ENCODE results near the gene CES3. TPM values are rescaled to one million over a fixed set of nuclear protein-coding genes. Genes with fewer than 3 reads are reported as not detected.

The CES3 gene
- polyA plus RNA-seq, 1 donor from 2014 or later = 1.8 TPM

- Histone ChIP-seq H3K9me3 (ENCODE audit: low read length) (no peaks in the 10 kb centered on the region), H3F3A (ENCODE audit: insufficient read depth, low read length, poor library complexity, severe bottlenecking) (no peaks in the 10 kb centered on the region), H3K4me2 (ENCODE audit: low read length) (no peak overlapping the region), H2AFZ (ENCODE audit: low read depth, low read length) (no peak overlapping the region), H3K9ac (ENCODE audit: low read length) (no peak overlapping the region), H4K20me1 (ENCODE audit: insufficient read depth) (no peaks in the 10 kb centered on the region), H3K27ac (ENCODE audit: low read length) (no peak overlapping the region), H3K27me3 (ENCODE audit: insufficient read depth, low read depth, low read length) (peaks cover 36% of the 10 kb centered on the region), H3K36me3 (ENCODE audit: insufficient read depth, low read length) (no peaks in the 10 kb centered on the region), H3K4me3 (ENCODE audit: low read length) (no peak overlapping the region), H3K9me2 (ENCODE audit: insufficient read depth, low read length) (no peaks in the 10 kb centered on the region), H3K79me2 (replicated peaks; ENCODE audit: insufficient read depth, low read length) (no peaks in the 10 kb centered on the region)
- TF ChIP-seq SMC3 (conservative IDR thresholded peaks at IDR 0.05; ENCODE audit: poor library complexity) (no peak), EP300 (conservative IDR thresholded peaks at IDR 0.05; ENCODE audit: poor library complexity, severe bottlenecking) (no peak), EZH2 (IDR thresholded peaks at IDR 0.05; ENCODE audit: borderline replicate concordance, insufficient read depth, low read length, poor library complexity, severe bottlenecking) (no peak), TAF1 (IDR thresholded peaks at IDR 0.05; ENCODE audit: low read depth) (no peak), MXI1 (conservative IDR thresholded peaks at IDR 0.05; ENCODE audit: poor library complexity, severe bottlenecking) (no peak), POLR2AphosphoS5 (IDR thresholded peaks at IDR 0.05) (no peak), RAD21 (conservative IDR thresholded peaks at IDR 0.05) (no peak), CTCF (IDR thresholded peaks at IDR 0.05; ENCODE audit: poor library complexity, severe bottlenecking) (no peak), REST (IDR thresholded peaks at IDR 0.05; ENCODE audit: borderline replicate concordance) (no peak)
These were observed 10.6 kb upstream of the CES3 start for GRCh38 chr16:66950437-66950836.

- H3K9me3 ChIP-seq (ENCODE audit: low read length) = no peaks in the 10 kb centered on the region
- no peak overlapping the region for H2AFZ ChIP-seq (ENCODE audit: low read depth, low read length)
- no peaks in the 10 kb centered on the region for H3F3A ChIP-seq (ENCODE audit: insufficient read depth, low read length, poor library complexity, severe bottlenecking)
- H3K4me2 ChIP-seq (ENCODE audit: low read length) = no peak overlapping the region
- H3K9ac ChIP-seq (ENCODE audit: low read length) = no peak overlapping the region
- H3K79me2 ChIP-seq (replicated peaks; ENCODE audit: insufficient read depth, low read length) = no peaks in the 10 kb centered on the region
- H3K4me3 ChIP-seq (ENCODE audit: low read length) = no peak overlapping the region
- H3K27ac ChIP-seq (ENCODE audit: low read length) = no peak overlapping the region
- H3K36me3 ChIP-seq (ENCODE audit: insufficient read depth, low read length) = no peaks in the 10 kb centered on the region
- no peaks in the 10 kb centered on the region for H3K9me2 ChIP-seq (ENCODE audit: insufficient read depth, low read length)
- TF ChIP-seq POLR2AphosphoS5 (IDR thresholded peaks at IDR 0.05) (no peak), SMC3 (conservative IDR thresholded peaks at IDR 0.05; ENCODE audit: poor library complexity) (no peak), TAF1 (IDR thresholded peaks at IDR 0.05; ENCODE audit: low read depth) (no peak), REST (IDR thresholded peaks at IDR 0.05; ENCODE audit: borderline replicate concordance) (no peak), MXI1 (conservative IDR thresholded peaks at IDR 0.05; ENCODE audit: poor library complexity, severe bottlenecking) (no peak), RAD21 (conservative IDR thresholded peaks at IDR 0.05) (no peak), EZH2 (IDR thresholded peaks at IDR 0.05; ENCODE audit: borderline replicate concordance, insufficient read depth, low read length, poor library complexity, severe bottlenecking) (no peak), EP300 (conservative IDR thresholded peaks at IDR 0.05; ENCODE audit: poor library complexity, severe bottlenecking) (no peak), CTCF (IDR thresholded peaks at IDR 0.05; ENCODE audit: poor library complexity, severe bottlenecking) (no peak)
- no peaks in the 10 kb centered on the region for H4K20me1 ChIP-seq (ENCODE audit: insufficient read depth)
- H3K27me3 ChIP-seq (ENCODE audit: insufficient read depth, low read depth, low read length) = peaks cover 36% of the 10 kb centered on the region
These were observed 9.9 kb upstream of the CES3 start for GRCh38 chr16:66950971-66951790.
